ENCODE measurements around the gene POLR1G.
A peak's percentile ranks its signal among the peaks of the same experiment; 100 is the strongest.

POLR1G gene

DNA sequence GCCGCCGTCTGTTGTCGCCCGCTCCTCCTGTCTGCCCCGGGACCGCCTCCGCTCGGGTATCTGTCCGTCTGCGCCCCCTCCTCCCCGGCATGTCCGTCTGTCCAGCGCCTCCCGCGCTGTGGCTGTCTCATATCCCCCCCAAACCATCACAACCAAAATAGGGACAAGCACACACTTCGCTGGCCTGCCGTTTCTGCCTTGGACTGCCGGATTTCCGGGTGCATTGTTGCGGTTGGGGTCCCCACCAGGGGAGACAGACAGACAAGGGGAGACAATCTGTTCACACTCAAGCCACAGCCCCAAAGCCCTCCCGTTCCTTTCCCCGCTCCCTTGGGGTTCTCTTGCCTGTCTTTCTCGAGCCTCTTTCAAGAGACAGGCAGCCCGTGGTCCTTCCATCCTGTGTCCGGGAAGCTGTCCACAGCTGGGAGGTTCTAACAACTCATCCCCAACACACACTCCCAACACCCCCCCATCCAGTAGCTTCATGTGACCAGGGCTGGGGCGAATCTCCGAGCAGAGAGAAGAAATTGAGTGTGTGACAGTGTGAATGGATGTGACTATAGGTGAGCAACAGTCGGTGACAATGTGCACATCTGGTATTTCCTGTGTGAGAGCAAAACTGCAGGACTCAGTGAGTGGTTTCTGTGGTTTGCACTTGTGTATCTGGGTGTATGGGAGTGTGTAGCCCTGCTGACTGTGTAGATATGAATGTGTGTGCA, 44.8 kb downstream of the POLR1G start:
- no peak for ATAC-seq
- TF ChIP-seq TCF4 (CRISPR knock-in tag; IDR thresholded peaks at IDR 0.05; ENCODE audit: borderline replicate concordance) = no peak
- TF ChIP-seq, protein P1, sequence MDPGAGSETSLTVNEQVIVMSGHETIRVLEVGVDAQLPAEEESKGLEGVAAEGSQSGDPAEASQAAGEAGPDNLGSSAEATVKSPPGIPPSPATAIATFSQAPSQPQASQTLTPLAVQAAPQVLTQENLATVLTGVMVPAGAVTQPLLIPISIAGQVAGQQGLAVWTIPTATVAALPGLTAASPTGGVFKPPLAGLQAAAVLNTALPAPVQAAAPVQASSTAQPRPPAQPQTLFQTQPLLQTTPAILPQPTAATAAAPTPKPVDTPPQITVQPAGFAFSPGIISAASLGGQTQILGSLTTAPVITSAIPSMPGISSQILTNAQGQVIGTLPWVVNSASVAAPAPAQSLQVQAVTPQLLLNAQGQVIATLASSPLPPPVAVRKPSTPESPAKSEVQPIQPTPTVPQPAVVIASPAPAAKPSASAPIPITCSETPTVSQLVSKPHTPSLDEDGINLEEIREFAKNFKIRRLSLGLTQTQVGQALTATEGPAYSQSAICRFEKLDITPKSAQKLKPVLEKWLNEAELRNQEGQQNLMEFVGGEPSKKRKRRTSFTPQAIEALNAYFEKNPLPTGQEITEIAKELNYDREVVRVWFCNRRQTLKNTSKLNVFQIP (CRISPR knock-in tag; IDR thresholded peaks at IDR 0.05; ENCODE audit: borderline replicate concordance, low read depth) = no peak
- TF ChIP-seq, protein P2, sequence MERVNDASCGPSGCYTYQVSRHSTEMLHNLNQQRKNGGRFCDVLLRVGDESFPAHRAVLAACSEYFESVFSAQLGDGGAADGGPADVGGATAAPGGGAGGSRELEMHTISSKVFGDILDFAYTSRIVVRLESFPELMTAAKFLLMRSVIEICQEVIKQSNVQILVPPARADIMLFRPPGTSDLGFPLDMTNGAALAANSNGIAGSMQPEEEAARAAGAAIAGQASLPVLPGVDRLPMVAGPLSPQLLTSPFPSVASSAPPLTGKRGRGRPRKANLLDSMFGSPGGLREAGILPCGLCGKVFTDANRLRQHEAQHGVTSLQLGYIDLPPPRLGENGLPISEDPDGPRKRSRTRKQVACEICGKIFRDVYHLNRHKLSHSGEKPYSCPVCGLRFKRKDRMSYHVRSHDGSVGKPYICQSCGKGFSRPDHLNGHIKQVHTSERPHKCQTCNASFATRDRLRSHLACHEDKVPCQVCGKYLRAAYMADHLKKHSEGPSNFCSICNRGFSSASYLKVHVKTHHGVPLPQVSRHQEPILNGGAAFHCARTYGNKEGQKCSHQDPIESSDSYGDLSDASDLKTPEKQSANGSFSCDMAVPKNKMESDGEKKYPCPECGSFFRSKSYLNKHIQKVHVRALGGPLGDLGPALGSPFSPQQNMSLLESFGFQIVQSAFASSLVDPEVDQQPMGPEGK (CRISPR knock-in tag; IDR thresholded peaks at IDR 0.05; ENCODE audit: borderline replicate concordance) = no peak
- TF ChIP-seq ZNF70 (CRISPR knock-in tag; IDR thresholded peaks at IDR 0.05) = no peak

DNA sequence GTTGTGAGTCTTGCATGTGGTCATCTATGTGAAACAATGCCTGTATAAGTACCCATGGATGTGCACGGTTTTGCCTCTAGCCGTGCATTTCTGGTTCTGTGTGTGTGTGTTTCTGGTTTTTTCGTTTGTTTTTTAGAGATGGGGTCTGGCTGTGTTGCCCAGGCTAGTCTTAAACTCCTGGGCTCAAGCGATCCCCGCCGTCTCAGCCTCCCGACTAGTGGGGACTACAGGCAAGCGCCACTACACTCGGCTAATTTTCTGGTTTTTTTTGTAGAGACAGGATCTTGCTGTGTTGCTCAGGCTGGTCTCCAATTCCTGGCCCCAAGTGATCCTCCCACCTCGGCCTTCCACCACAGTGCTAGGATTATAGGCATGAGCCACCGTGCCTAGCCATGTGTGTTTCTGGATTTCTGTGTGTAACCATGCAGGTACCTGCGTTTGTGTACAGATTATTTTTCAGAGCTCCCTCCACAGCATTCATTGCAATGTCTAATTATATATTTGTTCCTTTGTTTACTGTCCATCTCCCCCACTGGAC, 45.5 kb downstream of the POLR1G start:
- no peak for ATAC-seq
- TF ChIP-seq RARB (CRISPR knock-in tag; IDR thresholded peaks at IDR 0.05) (no peak), ARNTL (CRISPR knock-in tag; IDR thresholded peaks at IDR 0.05; ENCODE audit: borderline replicate concordance, low read depth) (no peak), ZNF565 (CRISPR knock-in tag; conservative IDR thresholded peaks at IDR 0.05; ENCODE audit: low read depth) (no peak), ZNF8 (CRISPR knock-in tag; IDR thresholded peaks at IDR 0.05) (no peak), OSR1 (CRISPR knock-in tag; IDR thresholded peaks at IDR 0.05) (no peak), ZFP30 (CRISPR knock-in tag; IDR thresholded peaks at IDR 0.05) (no peak)
- TF ChIP-seq, protein P2 (CRISPR knock-in tag; IDR thresholded peaks at IDR 0.05; ENCODE audit: borderline replicate concordance) = no peak
- TF ChIP-seq, protein P1 (CRISPR knock-in tag; IDR thresholded peaks at IDR 0.05; ENCODE audit: borderline replicate concordance, low read depth) = no peak

DNA sequence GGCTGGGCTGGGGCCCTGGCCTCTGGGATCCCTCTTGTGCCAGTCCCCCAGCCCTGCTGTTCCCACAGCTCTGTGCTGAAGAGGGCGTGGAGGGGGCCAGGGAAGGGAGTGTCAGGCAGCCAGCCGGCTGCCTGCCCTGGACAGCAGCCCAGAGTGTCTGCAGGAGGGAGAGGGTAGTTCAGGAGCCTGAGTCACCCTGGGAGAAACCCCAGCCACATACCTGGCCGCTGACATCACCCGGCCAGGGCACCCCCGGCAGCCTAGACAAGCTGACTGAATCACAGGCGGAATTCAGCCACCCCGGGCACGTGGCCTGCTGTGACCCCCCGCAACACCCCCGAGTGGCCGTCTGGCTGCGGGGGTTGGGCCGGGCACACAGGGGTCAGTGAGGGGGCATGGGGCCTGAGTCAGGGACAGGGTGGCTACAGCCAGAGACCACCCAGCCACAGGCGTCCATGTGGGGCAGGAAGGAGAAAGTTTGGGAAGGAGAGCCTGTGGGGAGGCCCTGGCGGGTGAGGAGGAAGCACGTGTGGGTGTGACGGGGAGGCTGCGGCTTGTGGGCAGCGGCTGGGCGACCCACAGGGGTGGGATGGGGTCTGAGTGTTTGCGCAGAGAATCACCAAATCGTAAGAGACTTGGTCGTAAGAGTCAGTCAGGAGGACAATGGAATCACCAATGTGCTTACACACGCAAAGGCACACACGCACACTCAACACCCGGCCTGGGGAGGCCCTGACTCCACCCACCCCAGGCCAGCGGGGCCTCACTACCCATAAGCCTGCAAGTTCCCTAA, 49.5 kb downstream of the POLR1G start:
- peak; percentile 91 for ATAC-seq
- TF ChIP-seq ZNF70 (CRISPR knock-in tag; IDR thresholded peaks at IDR 0.05) (0 out of 2 replicates have a peak, but pooled peaks have one; percentile 13), RARB (CRISPR knock-in tag; IDR thresholded peaks at IDR 0.05) (no peak), BACH2 (CRISPR knock-in tag; IDR thresholded peaks at IDR 0.05; ENCODE audit: borderline replicate concordance) (no peak), PPARA (CRISPR knock-in tag; IDR thresholded peaks at IDR 0.05; ENCODE audit: borderline replicate concordance) (no peak), ZC3H10 (CRISPR knock-in tag; IDR thresholded peaks at IDR 0.05) (no peak), ESRRG (CRISPR knock-in tag; IDR thresholded peaks at IDR 0.05) (no peak), ZNF565 (CRISPR knock-in tag; conservative IDR thresholded peaks at IDR 0.05; ENCODE audit: low read depth) (no peak), ARNTL (CRISPR knock-in tag; IDR thresholded peaks at IDR 0.05; ENCODE audit: borderline replicate concordance, low read depth) (no peak), CSDC2 (CRISPR knock-in tag; IDR thresholded peaks at IDR 0.05) (peak; percentile 85; the same call in 1 of the 2 replicates), ZNF8 (CRISPR knock-in tag; IDR thresholded peaks at IDR 0.05) (no peak), ZFP30 (CRISPR knock-in tag; IDR thresholded peaks at IDR 0.05) (no peak; the same call in 1 of the 2 replicates), TCF4 (CRISPR knock-in tag; IDR thresholded peaks at IDR 0.05; ENCODE audit: borderline replicate concordance) (no peak), TOX (CRISPR knock-in tag; IDR thresholded peaks at IDR 0.05; ENCODE audit: borderline replicate concordance) (no peak), OSR1 (CRISPR knock-in tag; IDR thresholded peaks at IDR 0.05) (no peak), SNAI2 (CRISPR knock-in tag; IDR thresholded peaks at IDR 0.05) (0 out of 2 replicates have a peak, but pooled peaks have one; percentile 37), ISL1 (CRISPR knock-in tag; IDR thresholded peaks at IDR 0.05) (no peak)
- TF ChIP-seq, protein P1 (CRISPR knock-in tag; IDR thresholded peaks at IDR 0.05; ENCODE audit: borderline replicate concordance, low read depth) = no peak
- TF ChIP-seq, protein P3, sequence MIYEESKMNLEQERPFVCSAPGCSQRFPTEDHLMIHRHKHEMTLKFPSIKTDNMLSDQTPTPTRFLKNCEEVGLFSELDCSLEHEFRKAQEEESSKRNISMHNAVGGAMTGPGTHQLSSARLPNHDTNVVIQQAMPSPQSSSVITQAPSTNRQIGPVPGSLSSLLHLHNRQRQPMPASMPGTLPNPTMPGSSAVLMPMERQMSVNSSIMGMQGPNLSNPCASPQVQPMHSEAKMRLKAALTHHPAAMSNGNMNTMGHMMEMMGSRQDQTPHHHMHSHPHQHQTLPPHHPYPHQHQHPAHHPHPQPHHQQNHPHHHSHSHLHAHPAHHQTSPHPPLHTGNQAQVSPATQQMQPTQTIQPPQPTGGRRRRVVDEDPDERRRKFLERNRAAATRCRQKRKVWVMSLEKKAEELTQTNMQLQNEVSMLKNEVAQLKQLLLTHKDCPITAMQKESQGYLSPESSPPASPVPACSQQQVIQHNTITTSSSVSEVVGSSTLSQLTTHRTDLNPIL (CRISPR knock-in tag; IDR thresholded peaks at IDR 0.05; ENCODE audit: low read depth) = peak; percentile 90
- TF ChIP-seq, protein P2 (CRISPR knock-in tag; IDR thresholded peaks at IDR 0.05; ENCODE audit: borderline replicate concordance) = peak; percentile 92

Measured in SK-N-SH treated with all-trans-retinoic acid at 6 μM for 48 hours (cell line).